Kidney epithelial cell (primary cell): ENCODE results near the gene POLR2C. TPM values are rescaled to one million over a fixed set of nuclear protein-coding genes. Genes with fewer than 3 reads are reported as not detected.
A peak's percentile ranks its signal among the peaks of the same experiment; 100 is the strongest.

ENCODE experiments used
- DNase-seq: peaks from one replicate; pipeline ENCODE4 v3.0.0-alpha.2; 2010; ENCODE audit warnings: low read depth
- H3K27me3 ChIP-seq: 2 replicates; pipeline ENCODE4 v1.6.0; 2011; ENCODE audit warnings: low read length; ENCODE audit not compliant: control insufficient read depth, insufficient read depth
- H3K36me3 ChIP-seq: 2 replicates; pipeline ENCODE4 v1.5.1; 2011; ENCODE audit warnings: low read length; ENCODE audit not compliant: control insufficient read depth, insufficient read depth
- H3K4me3 ChIP-seq: 2 replicates; pipeline ENCODE4 v1.5.1; 2011; ENCODE audit warnings: low read depth, mild to moderate bottlenecking, control low read depth, low read length
- total RNA-seq: library from RNA; depleted of rRNA; stranded (reverse); fragments of >200 nt; gene quantifications from 2 replicates; pipeline ENCODE4 v1.2.3, GENCODE V29; 2015
- TF ChIP-seq, protein P1 (sequence below): IDR thresholded peaks from 2 replicates; pipeline ENCODE4 v1.5.1; 2011; ENCODE audit warnings: mild to moderate bottlenecking, moderate library complexity, low read length, control low read depth, inconsistent platforms; ENCODE audit not compliant: insufficient read depth, poor library complexity, severe bottlenecking

The POLR2C gene
- total RNA-seq, 1 donor from 2014 or later = 70.4 TPM

DNA sequence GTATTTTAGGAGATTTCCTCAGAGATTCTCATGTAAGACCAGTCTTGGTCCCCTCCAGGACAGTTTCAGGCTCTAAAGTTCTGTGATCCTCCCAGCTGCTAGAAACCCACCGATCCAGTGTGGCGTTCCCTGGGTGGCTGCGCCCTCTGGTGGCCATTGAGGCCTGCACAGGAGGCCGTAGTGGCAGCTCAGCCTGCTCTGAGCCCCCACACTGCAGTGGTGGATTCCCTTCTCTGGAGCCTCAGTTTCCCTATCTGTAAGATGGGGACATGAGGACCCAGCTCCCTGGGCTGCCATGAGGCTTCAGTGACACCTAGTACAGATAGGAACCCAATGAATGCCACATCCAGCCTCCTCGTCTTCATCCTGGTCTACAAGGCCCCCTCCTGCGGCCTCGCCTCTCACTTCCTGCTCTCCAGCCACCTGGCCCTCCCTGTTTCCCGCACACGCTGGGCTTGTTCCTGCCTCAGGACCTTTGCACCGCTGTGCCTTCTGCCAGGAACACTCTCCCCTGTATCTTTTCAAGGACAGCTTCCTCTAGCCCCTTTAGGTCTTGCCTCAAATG is 57.4 kb downstream of the POLR2C start:
- no peak overlapping the region for H3K4me3 ChIP-seq
- H3K36me3 ChIP-seq = no peaks in the 10 kb centered on the region
- TF ChIP-seq, protein P1, sequence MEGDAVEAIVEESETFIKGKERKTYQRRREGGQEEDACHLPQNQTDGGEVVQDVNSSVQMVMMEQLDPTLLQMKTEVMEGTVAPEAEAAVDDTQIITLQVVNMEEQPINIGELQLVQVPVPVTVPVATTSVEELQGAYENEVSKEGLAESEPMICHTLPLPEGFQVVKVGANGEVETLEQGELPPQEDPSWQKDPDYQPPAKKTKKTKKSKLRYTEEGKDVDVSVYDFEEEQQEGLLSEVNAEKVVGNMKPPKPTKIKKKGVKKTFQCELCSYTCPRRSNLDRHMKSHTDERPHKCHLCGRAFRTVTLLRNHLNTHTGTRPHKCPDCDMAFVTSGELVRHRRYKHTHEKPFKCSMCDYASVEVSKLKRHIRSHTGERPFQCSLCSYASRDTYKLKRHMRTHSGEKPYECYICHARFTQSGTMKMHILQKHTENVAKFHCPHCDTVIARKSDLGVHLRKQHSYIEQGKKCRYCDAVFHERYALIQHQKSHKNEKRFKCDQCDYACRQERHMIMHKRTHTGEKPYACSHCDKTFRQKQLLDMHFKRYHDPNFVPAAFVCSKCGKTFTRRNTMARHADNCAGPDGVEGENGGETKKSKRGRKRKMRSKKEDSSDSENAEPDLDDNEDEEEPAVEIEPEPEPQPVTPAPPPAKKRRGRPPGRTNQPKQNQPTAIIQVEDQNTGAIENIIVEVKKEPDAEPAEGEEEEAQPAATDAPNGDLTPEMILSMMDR = peak; percentile 98
- no peak for DNase-seq
- no peaks in the 10 kb centered on the region for H3K27me3 ChIP-seq

Other genes starting within 250 kb of the POLR2C start
- gene ARL2BP, start 217.4 kb upstream of the POLR2C start, total RNA-seq = 70.4 and 78.3 TPM in 2 replicates
- 11.9 and 12.6 TPM in 2 replicates for gene PLLP, start 178.0 kb upstream of the POLR2C start, total RNA-seq
- gene CCL22, start 103.9 kb upstream of the POLR2C start, total RNA-seq = not detected in 2 replicates
- 22.0 and 24.8 TPM in 2 replicates for gene CX3CL1, start 90.2 kb upstream of the POLR2C start, total RNA-seq
- gene CCL17, start 57.9 kb upstream of the POLR2C start, total RNA-seq = not detected in 2 replicates
- gene CIAPIN1, start 15.3 kb upstream of the POLR2C start, total RNA-seq = 80.2 and 80.3 TPM in 2 replicates
- 37.6 and 49.5 TPM in 2 replicates for gene COQ9, start 15.2 kb upstream of the POLR2C start, total RNA-seq
- 23.1 and 23.2 TPM in 2 replicates for gene DOK4, start 23.8 kb downstream of the POLR2C start, total RNA-seq
- 11.4 and 14.0 TPM in 2 replicates for gene CCDC102A, start 73.9 kb downstream of the POLR2C start, total RNA-seq
- 1.0 and 2.5 TPM in 2 replicates for gene ADGRG5, start 80.0 kb downstream of the POLR2C start, total RNA-seq
- 143 and 150 TPM in 2 replicates for gene ADGRG1, start 166.0 kb downstream of the POLR2C start, total RNA-seq
- not detected in 2 replicates for gene ADGRG3, start 205.6 kb downstream of the POLR2C start, total RNA-seq
- gene DRC7, start 232.1 kb downstream of the POLR2C start, total RNA-seq = 0.04 TPM in 1 of 2 replicates, not detected in the other